Measurements from ENCODE around the gene DNM3. TPM values are rescaled to one million over a fixed set of nuclear protein-coding genes. Genes with fewer than 3 reads are reported as not detected.

DNM3 gene
- total RNA-seq, 1 experiment from 2014 or later = 2.7 TPM

DNA sequence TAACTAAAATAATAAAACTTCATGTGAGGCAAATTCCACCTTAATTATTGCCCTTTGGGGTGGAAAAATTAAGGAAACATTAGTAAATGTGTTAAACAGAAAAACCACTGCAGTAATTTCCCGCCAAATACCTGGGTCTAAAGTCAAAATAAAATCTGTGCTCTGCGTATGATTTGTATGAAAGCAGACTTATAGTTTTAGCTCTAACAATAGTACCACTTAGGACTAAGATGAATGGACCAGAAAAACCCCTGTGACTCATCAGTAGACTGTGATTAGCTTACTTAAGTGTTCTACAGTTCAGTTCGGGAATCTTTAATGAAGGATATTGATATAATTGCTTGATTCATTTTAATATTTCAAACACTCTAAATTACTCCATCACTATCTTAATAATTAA lies 555.9 kb downstream of the DNM3 start:
- H3K27me3 Mint-ChIP-seq (ENCODE audit: low read depth) = no peaks in the 10 kb centered on the region
- Histone ChIP-seq H2AK5ac (ENCODE audit: insufficient read length, low read length) (no peak overlapping the region), H4K91ac (ENCODE audit: insufficient read length, low read depth, low read length) (no peak overlapping the region), H3K4ac (ENCODE audit: low read depth, low read length) (no peak overlapping the region), H2BK15ac (ENCODE audit: low read depth, low read length) (no peak overlapping the region), H3K9me3 (ENCODE audit: control insufficient read depth, low read depth, low read length) (no peaks in the 10 kb centered on the region), H3T11ph (ENCODE audit: low read length) (no peak overlapping the region), H2BK5ac (ENCODE audit: insufficient read length, low read length) (no peak overlapping the region), H3K18ac (ENCODE audit: insufficient read length, low read depth, low read length) (no peak overlapping the region), H4K20me1 (ENCODE audit: control insufficient read depth, insufficient read depth, insufficient read length) (no peaks in the 10 kb centered on the region), H2BK12ac (ENCODE audit: insufficient read length, low read depth, low read length) (no peak overlapping the region), H3K56ac (ENCODE audit: insufficient read length, low read depth, low read length) (no peak overlapping the region), H3K14ac (ENCODE audit: insufficient read depth, low read length) (no peak overlapping the region), H3K9ac (ENCODE audit: extremely low read depth, insufficient read length, low read length) (no peak overlapping the region), H3K79me2 (ENCODE audit: insufficient read depth, low read length) (no peaks in the 10 kb centered on the region), H2BK20ac (ENCODE audit: low read depth, low read length, poor library complexity, severe bottlenecking) (no peak overlapping the region), H2AFZ (ENCODE audit: low read length) (no peak overlapping the region), H2BK120ac (ENCODE audit: low read depth, low read length, poor library complexity, severe bottlenecking) (no peak overlapping the region), H4K8ac (replicated peaks; ENCODE audit: insufficient read length, low read depth, low read length) (no peak overlapping the region), H3K4me1 (ENCODE audit: insufficient read depth, low read length) (peaks cover 4% of the 10 kb centered on the region; the same call in 1 of the 2 replicates), H4K5ac (ENCODE audit: insufficient read length, low read depth, low read length) (no peak overlapping the region), H3K79me1 (ENCODE audit: insufficient read depth, low read depth, low read length, poor library complexity, severe bottlenecking) (no peaks in the 10 kb centered on the region), H3K23me2 (ENCODE audit: insufficient read length, low read depth, low read length, poor library complexity, severe bottlenecking) (no peaks in the 10 kb centered on the region), H3K23ac (ENCODE audit: insufficient read length, low read depth, low read length) (no peak overlapping the region), H3K27me3 (ENCODE audit: insufficient read depth, low read length) (no peaks in the 10 kb centered on the region), H3K27ac (ENCODE audit: insufficient read length, low read depth, low read length) (no peak overlapping the region), H3K4me2 (ENCODE audit: insufficient read depth, insufficient read length, low read length) (no peak overlapping the region)
- peaks cover 31 to 39% of the 10 kb centered on the region in 2 experiments for H3K4me1 Mint-ChIP-seq
- H3K4me3 Mint-ChIP-seq = no peak overlapping the region
- WGBS (ENCODE audit: extremely low coverage, insufficient read length, low lambda C conversion rate) = no CpG with 5 or more reads among the region's 3 CpGs
- H3K36me3 Mint-ChIP-seq (ENCODE audit: insufficient read depth in 1 of 3, low read depth in 3 of 3) = no peaks in the 10 kb centered on the region
- no peak overlapping the region for H3K27ac Mint-ChIP-seq
- DNase-seq = no peak
- H3K9me3 Mint-ChIP-seq = no peaks in the 10 kb centered on the region
- TF ChIP-seq, protein P1, sequence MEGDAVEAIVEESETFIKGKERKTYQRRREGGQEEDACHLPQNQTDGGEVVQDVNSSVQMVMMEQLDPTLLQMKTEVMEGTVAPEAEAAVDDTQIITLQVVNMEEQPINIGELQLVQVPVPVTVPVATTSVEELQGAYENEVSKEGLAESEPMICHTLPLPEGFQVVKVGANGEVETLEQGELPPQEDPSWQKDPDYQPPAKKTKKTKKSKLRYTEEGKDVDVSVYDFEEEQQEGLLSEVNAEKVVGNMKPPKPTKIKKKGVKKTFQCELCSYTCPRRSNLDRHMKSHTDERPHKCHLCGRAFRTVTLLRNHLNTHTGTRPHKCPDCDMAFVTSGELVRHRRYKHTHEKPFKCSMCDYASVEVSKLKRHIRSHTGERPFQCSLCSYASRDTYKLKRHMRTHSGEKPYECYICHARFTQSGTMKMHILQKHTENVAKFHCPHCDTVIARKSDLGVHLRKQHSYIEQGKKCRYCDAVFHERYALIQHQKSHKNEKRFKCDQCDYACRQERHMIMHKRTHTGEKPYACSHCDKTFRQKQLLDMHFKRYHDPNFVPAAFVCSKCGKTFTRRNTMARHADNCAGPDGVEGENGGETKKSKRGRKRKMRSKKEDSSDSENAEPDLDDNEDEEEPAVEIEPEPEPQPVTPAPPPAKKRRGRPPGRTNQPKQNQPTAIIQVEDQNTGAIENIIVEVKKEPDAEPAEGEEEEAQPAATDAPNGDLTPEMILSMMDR (conservative IDR thresholded peaks at IDR 0.05) = no peak
